PC-9 (cell line): ENCODE measurements around the gene NBEA.

Source experiments
- CTCF ChIP-seq: fragments of 200-600 bp; sonication (generic); conservative IDR thresholded peaks from 2 replicates; pipeline ENCODE4 v1.6.1; 2017; ENCODE audit warnings: mixed run types, antibody characterized with exemption, mild to moderate bottlenecking, moderate library complexity
- EZH2 ChIP-seq: fragments of 200-600 bp; sonication (generic); IDR thresholded peaks from 2 replicates; pipeline ENCODE4 v1.8.0; 2017; ENCODE audit warnings: antibody characterized with exemption, low read depth

DNA sequence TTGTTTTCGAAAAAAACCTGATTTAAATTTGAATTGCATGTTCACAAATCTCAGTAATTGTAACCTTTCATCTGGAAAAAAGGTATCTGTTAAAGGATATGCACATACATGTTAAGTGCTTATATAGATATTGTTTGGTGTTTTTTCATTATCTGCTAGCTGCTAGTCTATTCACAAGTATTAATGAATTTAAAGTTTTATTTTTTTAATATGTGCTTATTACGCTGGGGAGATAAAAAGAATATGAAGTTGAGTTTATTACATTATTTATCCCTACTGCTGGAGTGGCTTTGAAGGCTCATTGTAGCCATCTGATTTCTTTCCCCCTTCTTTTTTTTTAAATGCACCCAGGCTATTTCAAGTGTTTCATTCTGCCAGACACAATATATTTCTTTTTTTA lies 538.3 kb downstream of the NBEA start:
- TF ChIP-seq CTCF (no peak), EZH2 (no peak)
